Activated T-helper 2 cell treated with anti-CD3 and anti-CD28 coated beads, Interferon-gamma antibody, Interleukin-2, Interleukin-4, amounts not matched to agents 10 μg/mL and 5 μg/mL and 100 μg/mL, durations not matched to agents 14 hours and 24 hours and 36 hours (primary cell): ENCODE data around the gene PCDH9. TPM values are rescaled to one million over a fixed set of nuclear protein-coding genes. Genes with fewer than 3 reads are reported as not detected.

ENCODE experiments used
- DNase-seq: peaks from one replicate; pipeline ENCODE4 v3.0.0; 2021; ENCODE audit warnings: low spot score
- H3K27ac Mint-ChIP-seq: one replicate; pipeline ENCODE4 v1.8.0; 2021; ENCODE audit warnings: mixed read lengths
- H3K27me3 Mint-ChIP-seq: one replicate; pipeline ENCODE4 v1.8.0; 2021; ENCODE audit warnings: low read depth, mixed read lengths
- H3K36me3 Mint-ChIP-seq: one replicate; pipeline ENCODE4 v1.8.0; 2021; ENCODE audit warnings: low read depth, mixed read lengths
- H3K4me1 Mint-ChIP-seq: one replicate; pipeline ENCODE4 v1.8.0; 2021; ENCODE audit warnings: low read depth, mixed read lengths
- H3K4me3 Mint-ChIP-seq: one replicate; pipeline ENCODE4 v1.8.0; 2021; ENCODE audit warnings: low read depth, mild to moderate bottlenecking, moderate library complexity, mixed read lengths
- H3K9me3 Mint-ChIP-seq: one replicate; pipeline ENCODE4 v1.8.0; 2021; ENCODE audit warnings: mixed read lengths
- intact Hi-C: fragments of 100-400 bp; cut with micrococcal nuclease; formaldehyde crosslinking; loops from one replicate; pipeline ENCODE4 v1.15.1; 2023
- total RNA-seq: library from RNA; stranded (reverse); gene quantifications from 2 replicates; pipeline ENCODE4 v1.2.3, GENCODE V29; 2022

The PCDH9 gene
- total RNA-seq, 1 donor from 2014 or later, result 0.18 TPM

DNA sequence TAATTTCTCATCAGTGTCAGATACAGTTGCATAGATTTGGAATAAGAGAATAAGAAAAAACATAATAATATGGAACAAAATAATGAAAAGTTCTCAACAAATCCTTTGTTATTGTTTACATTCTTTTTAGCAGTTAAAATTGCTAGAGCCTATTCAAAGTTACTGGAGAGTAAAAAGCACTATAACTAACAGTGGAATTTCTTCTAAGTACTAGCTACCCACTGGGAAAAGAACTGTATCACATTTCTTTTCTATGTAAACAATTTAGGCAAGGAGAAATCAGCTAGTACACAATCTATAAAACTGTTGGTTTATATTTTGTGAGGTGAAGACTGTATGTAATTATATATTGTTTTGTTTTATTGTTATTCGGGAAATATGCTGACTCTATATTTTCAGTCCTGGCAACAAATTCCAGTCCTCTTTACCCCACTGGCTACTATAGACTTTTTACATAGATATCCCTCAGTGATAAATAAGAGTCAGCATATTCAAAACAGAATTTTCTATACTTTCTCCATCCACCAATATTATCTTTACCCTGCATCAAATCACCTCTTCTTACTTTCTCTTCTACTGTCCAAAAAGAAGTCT is 222.0 kb downstream of the PCDH9 start:
- no peaks in the 10 kb centered on the region for H3K36me3 Mint-ChIP-seq
- DNase-seq, result no peak
- no peak overlapping the region for H3K27ac Mint-ChIP-seq
- intact Hi-C loops, result no loop called here
- no peaks in the 10 kb centered on the region for H3K4me1 Mint-ChIP-seq
- H3K27me3 Mint-ChIP-seq, result no peaks in the 10 kb centered on the region
- H3K4me3 Mint-ChIP-seq, result no peak overlapping the region
- H3K9me3 Mint-ChIP-seq, result no peaks in the 10 kb centered on the region

DNA sequence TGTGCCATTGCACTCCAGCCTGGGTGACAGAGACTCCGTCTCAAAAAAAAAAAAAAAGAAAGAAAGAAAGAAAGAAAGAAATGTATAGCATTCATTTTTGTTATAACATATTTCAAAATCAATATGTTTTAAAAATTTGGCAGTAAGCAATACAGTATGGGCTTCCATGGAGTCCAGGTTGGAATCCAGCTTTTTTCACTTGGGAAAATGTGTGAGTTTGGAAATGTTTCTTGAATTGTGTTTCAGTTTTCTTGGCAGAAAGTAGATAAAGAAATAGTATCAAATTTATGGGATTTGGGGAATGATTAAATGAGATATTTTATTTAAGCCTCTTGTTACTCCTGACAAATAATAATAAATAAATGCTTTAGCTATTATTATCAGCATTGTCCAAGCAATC is 225.6 kb downstream of the PCDH9 start:
- intact Hi-C loops, result no loop called here
- H3K27ac Mint-ChIP-seq, result no peak overlapping the region
- no peaks in the 10 kb centered on the region for H3K4me1 Mint-ChIP-seq
- DNase-seq, result no peak
- no peaks in the 10 kb centered on the region for H3K9me3 Mint-ChIP-seq
- no peak overlapping the region for H3K4me3 Mint-ChIP-seq
- H3K36me3 Mint-ChIP-seq, result no peaks in the 10 kb centered on the region
- no peaks in the 10 kb centered on the region for H3K27me3 Mint-ChIP-seq

DNA sequence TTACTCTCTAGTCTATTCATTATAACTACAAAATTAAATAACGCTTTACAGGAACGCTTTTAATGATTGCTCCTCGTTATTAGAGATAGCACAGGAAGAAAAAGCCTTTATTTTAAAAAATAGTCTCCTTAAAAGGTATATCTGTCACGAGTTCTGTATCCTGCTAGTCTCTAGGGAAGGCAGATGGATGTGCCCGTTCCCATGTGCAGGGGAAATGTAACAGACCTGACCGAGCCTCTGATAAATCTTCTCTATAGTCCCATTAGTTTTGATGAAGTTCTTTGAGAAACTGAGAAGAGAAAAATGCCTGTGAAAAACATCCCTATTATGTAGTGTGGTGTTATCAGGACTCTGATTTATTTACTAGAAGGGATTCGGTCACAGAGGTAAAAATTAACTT is 226.4 kb downstream of the PCDH9 start:
- Mint-ChIP-seq H3K4me3 (no peak overlapping the region), H3K27ac (no peak overlapping the region), H3K36me3 (no peaks in the 10 kb centered on the region), H3K9me3 (no peaks in the 10 kb centered on the region), H3K4me1 (no peaks in the 10 kb centered on the region), H3K27me3 (no peaks in the 10 kb centered on the region)
- no peak for DNase-seq
- intact Hi-C loops, result no loop called here

DNA sequence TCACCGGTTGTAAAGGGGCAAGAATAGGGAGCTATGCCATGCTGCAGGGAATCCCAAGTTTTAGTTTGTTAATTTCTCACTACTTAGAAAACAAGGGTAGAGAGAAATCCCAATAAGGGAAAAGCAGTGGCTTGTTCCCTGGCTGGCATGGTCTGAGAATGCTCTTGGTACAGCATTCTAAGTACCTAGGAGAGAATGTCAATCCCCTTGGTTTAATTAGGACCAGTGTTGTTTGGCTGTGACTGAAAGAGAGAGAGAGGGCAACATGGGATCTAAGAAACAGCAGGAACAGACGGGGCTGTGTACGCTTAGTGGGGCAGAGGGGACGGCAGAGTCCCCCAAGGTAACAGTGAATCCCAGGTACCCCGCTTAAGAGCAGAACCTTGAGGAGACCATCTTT is 228.8 kb downstream of the PCDH9 start:
- Mint-ChIP-seq H3K9me3 (no peaks in the 10 kb centered on the region), H3K27me3 (no peaks in the 10 kb centered on the region), H3K36me3 (no peaks in the 10 kb centered on the region), H3K4me3 (no peak overlapping the region), H3K27ac (no peak overlapping the region), H3K4me1 (no peaks in the 10 kb centered on the region)
- intact Hi-C loops, result no loop called here
- no peak for DNase-seq

DNA sequence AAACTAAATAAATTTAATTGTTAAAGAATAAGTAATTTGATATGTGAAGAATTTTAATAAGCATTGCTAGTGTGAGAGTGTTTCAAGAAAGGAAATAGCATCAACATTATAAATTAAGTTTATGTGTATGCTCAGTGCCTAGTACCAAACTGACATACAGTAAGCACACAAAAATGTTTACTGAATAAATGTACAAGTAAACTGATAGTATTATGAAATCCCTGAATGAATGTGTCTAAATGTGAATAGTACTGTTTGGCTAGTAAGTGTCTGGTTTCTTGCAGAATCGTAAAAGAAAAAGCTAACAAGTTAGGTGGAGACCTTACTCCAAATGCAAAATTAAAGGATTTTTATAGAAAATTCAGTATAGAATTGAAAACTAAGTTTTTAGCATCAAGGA is 233.6 kb downstream of the PCDH9 start:
- no peak overlapping the region for H3K4me3 Mint-ChIP-seq
- H3K27me3 Mint-ChIP-seq, result no peaks in the 10 kb centered on the region
- no peaks in the 10 kb centered on the region for H3K9me3 Mint-ChIP-seq
- DNase-seq, result no peak
- no peak overlapping the region for H3K27ac Mint-ChIP-seq
- peaks cover 3% of the 10 kb centered on the region for H3K4me1 Mint-ChIP-seq
- intact Hi-C loops, result no loop called here
- no peaks in the 10 kb centered on the region for H3K36me3 Mint-ChIP-seq

DNA sequence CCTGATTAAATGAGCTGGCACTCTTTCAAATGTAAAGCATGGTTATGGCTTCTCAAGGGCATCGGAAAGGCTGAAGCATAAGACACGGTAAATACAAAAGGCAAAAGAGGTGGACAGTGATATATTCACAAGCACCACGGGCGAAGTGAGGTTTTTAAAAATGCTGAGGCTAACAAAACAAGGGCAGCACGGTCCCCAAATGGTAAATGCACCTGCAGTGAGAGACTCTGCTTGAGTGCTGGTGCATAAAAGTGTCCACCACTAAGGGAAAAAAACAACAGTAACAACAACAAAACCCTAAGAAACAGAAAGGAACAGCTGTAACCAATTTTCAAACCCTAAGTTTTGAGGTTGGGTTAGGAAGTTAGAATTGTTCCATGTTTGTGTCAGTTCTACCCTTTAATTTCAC is 234.9 kb downstream of the PCDH9 start:
- intact Hi-C loops, result no loop called here
- no peak for DNase-seq
- H3K4me3 Mint-ChIP-seq, result no peak overlapping the region
- H3K36me3 Mint-ChIP-seq, result no peaks in the 10 kb centered on the region
- peaks cover 3% of the 10 kb centered on the region for H3K4me1 Mint-ChIP-seq
- H3K27me3 Mint-ChIP-seq, result no peaks in the 10 kb centered on the region
- H3K9me3 Mint-ChIP-seq, result no peaks in the 10 kb centered on the region
- H3K27ac Mint-ChIP-seq, result no peak overlapping the region

DNA sequence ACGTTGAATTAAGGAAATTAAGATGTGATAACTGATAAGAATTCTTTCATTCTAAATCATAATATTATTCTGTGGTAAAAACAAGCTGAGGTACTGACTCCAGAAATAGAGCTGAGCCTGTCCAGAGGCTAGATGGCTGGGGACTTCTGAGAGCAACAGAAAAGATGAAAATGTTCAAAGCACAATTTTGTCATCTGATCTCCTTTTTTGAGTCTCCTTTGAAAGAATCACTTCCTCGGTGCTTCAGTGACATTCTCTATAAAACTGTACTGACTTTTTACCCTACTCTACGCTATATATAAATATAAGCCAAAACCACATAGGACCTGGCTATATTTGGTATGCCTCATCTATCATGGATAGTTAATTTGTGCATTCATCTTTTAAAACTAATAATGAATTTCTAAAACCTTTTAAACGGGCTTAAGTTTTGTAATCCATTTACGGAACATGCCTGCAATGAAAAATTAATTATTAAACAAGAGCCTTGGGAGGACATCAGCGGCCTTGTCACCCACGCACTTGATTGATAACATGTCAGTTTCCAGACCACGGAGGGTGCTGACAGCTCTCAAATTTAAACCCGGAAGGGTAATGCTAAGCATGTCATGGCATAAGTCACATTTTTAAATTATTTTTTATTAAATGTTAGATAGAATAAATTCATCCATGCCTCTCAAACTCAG is 235.5 kb downstream of the PCDH9 start:
- Mint-ChIP-seq H3K27me3 (no peaks in the 10 kb centered on the region), H3K4me1 (peaks cover 3% of the 10 kb centered on the region), H3K36me3 (no peaks in the 10 kb centered on the region), H3K27ac (no peak overlapping the region), H3K4me3 (no peak overlapping the region), H3K9me3 (no peaks in the 10 kb centered on the region)
- intact Hi-C loops, result no loop called here
- no peak for DNase-seq

DNA sequence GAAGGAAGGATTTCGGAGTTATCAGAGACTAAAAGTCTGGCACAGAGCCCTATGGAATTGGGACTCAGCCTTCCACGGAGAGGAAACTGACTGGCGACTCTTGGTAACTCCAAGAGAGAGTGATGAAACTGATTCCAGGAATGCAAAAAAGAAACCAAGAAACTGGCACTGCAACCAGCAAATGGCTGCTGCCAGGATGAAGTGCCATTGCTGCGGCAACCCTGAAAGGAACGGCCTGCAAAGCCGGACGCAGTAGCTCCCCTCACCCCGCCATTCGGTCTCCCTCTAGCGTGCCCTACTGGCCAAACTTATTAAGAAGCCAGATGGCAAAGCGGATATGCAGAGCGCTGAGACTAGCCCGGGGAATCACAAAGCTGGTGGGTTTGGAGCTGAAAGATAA is 236.0 kb downstream of the PCDH9 start:
- H3K27ac Mint-ChIP-seq, result no peak overlapping the region
- H3K4me1 Mint-ChIP-seq, result peaks cover 3% of the 10 kb centered on the region
- H3K36me3 Mint-ChIP-seq, result no peaks in the 10 kb centered on the region
- no peaks in the 10 kb centered on the region for H3K27me3 Mint-ChIP-seq
- H3K9me3 Mint-ChIP-seq, result no peaks in the 10 kb centered on the region
- DNase-seq, result no peak
- H3K4me3 Mint-ChIP-seq, result no peak overlapping the region
- intact Hi-C loops, result no loop called here

DNA sequence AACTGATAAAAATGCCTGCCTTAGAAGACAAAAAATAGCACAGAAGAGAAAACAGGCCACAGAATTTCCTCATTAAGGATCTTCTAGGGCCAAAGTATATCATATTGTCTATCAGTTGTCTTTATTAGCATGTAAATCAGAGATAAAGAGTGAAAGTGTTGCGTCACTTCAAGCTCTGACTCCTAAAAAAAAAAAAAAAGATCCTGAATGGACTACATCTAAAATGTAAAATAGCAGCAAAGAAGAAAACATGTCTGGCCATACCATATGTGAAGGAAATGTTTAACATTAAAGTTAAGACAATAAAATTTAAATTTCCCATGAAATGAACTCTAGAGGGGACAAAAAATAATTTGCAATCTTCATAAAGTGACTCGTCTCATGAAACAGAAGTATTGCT is 237.4 kb downstream of the PCDH9 start:
- H3K27me3 Mint-ChIP-seq, result no peaks in the 10 kb centered on the region
- no peak for DNase-seq
- intact Hi-C loops, result no loop called here

DNA sequence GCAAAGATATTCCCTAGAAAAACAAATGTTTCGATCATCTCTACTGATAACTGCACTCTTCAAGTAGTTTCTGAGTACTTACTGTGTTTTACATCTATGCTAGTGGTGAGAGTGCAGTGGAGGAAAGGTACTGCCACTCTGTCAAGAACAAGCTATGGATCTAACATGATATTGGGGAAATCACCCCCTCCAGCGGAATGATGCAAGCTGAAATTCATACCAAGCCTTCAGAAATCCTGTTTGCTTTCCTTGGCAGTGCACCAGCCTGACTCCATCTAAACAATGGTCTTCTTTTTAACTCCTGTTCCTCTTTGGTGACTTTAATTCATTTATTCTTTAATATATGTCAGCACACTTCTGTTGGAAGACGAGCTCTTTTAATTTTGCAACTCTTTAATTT is 238.0 kb downstream of the PCDH9 start:
- intact Hi-C loops, result no loop called here
- no peak for DNase-seq
- H3K36me3 Mint-ChIP-seq, result no peaks in the 10 kb centered on the region
- H3K27ac Mint-ChIP-seq, result no peak overlapping the region
- H3K4me3 Mint-ChIP-seq, result no peak overlapping the region
- peaks cover 3% of the 10 kb centered on the region for H3K4me1 Mint-ChIP-seq
- H3K9me3 Mint-ChIP-seq, result no peaks in the 10 kb centered on the region
- no peaks in the 10 kb centered on the region for H3K27me3 Mint-ChIP-seq

More for the DNA sequence above, 237.4 kb downstream of the PCDH9 start:
- Mint-ChIP-seq H3K4me1 (peaks cover 3% of the 10 kb centered on the region), H3K9me3 (no peaks in the 10 kb centered on the region), H3K36me3 (no peaks in the 10 kb centered on the region), H3K27ac (no peak overlapping the region), H3K4me3 (no peak overlapping the region)

DNA sequence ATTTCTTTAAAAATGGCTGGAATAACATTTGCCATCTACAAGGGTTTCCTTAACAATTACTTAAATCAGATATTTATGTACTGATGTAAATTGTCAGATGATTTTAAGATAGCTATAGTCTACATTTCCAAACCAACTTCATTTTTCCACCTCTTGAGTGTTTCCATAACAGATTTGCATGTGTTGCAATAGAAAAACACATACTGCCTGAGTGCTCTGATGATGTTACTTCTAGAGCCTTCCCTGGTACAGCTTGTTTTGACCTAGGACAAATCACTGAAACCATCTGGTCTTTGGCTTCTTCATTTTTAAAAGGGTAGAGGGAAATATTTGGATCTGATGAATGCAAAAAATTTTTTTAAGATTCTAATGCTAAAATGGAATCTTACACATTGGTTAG is 245.9 kb downstream of the PCDH9 start:
- DNase-seq, result no peak
- no peak overlapping the region for H3K4me3 Mint-ChIP-seq
- no peak overlapping the region for H3K27ac Mint-ChIP-seq
- H3K27me3 Mint-ChIP-seq, result no peaks in the 10 kb centered on the region
- H3K4me1 Mint-ChIP-seq, result no peaks in the 10 kb centered on the region
- H3K9me3 Mint-ChIP-seq, result no peaks in the 10 kb centered on the region
- intact Hi-C loops, result no loop called here
- no peaks in the 10 kb centered on the region for H3K36me3 Mint-ChIP-seq

DNA sequence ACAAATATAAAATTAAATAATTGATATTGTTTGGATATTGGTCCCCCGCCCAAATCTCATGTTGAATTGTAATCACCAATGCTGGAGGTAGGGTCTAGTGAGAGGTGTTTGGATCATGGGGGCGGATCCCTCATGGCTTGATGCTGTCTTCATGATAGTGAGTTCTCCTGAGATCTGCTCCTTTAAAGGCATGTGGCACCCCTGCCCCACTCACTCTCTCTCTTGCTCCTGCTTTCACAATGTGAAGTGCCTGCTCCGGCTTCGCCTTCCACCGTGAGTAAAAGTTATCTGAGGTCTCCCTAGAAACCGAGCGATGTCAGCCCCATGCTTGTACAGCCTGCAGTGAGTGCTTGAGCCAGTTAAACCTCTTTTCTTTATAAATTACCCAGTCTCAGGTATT is 248.2 kb downstream of the PCDH9 start:
- H3K4me1 Mint-ChIP-seq, result no peaks in the 10 kb centered on the region
- H3K27me3 Mint-ChIP-seq, result no peaks in the 10 kb centered on the region
- intact Hi-C loops, result no loop called here
- no peak overlapping the region for H3K27ac Mint-ChIP-seq
- no peaks in the 10 kb centered on the region for H3K9me3 Mint-ChIP-seq
- H3K4me3 Mint-ChIP-seq, result no peak overlapping the region
- no peak for DNase-seq
- no peaks in the 10 kb centered on the region for H3K36me3 Mint-ChIP-seq

DNA sequence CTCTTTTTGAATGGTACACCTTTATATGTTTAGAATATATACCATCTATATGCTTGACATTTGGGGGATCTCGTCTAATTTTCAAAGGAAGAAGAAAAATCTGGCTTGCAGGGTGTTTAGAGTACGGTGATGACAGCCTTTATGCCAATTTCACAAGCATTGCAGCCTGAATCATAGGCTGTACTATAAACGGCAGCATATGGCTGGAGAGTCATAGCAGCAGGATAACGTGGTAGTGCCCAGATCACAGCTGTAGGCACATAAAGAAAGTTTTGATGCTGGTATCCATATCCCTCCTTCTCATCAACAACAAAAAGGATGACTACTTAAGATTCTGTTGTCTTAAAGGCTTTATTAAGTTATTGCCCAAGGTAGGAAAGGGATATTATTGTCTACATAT is 253.0 kb downstream of the PCDH9 start:
- intact Hi-C loops, result no loop called here
- no peaks in the 10 kb centered on the region for H3K9me3 Mint-ChIP-seq
- H3K27ac Mint-ChIP-seq, result no peak overlapping the region
- H3K4me1 Mint-ChIP-seq, result no peaks in the 10 kb centered on the region
- no peaks in the 10 kb centered on the region for H3K27me3 Mint-ChIP-seq
- H3K4me3 Mint-ChIP-seq, result no peak overlapping the region
- H3K36me3 Mint-ChIP-seq, result no peaks in the 10 kb centered on the region
- DNase-seq, result no peak

DNA sequence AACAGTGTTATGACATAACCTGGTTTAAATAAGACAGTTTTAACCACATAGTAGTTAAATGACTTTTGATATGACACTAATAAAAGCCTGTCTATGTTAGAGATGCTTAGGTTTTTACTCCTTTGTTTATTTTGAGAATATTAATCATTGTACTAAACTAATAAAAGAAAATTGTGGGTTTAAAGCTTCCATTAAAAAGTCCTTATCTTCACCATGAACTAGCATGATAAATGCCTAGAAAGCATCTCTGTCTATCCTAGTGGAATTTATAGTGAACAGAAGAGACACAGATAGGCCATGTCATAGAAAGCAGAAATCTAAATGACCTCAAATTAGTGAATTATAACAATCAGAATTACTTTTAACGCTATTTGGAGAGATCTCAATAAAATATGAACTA is 255.2 kb downstream of the PCDH9 start:
- DNase-seq, result no peak
- Mint-ChIP-seq H3K27ac (no peak overlapping the region), H3K4me3 (no peak overlapping the region), H3K36me3 (no peaks in the 10 kb centered on the region), H3K4me1 (no peaks in the 10 kb centered on the region), H3K9me3 (no peaks in the 10 kb centered on the region), H3K27me3 (no peaks in the 10 kb centered on the region)
- intact Hi-C loops, result no loop called here
